RWPE2 (cell line): Measurements from ENCODE around the gene NDST4.

ENCODE experiments used
- ATAC-seq: fragments of 200-7000 bp; cut with Tn5 transposase; 3 replicates; pipeline ENCODE4 v1.9.1; 2021; ENCODE audit warnings: low read depth
- DNase-seq: peaks from one replicate; pipeline ENCODE4 v3.0.0-alpha.2; 2020; ENCODE audit warnings: low spot score
- H3K27ac ChIP-seq: fragments of 450-650 bp; 2 replicates; pipeline ENCODE4 v1.5.1; 2017; ENCODE audit warnings: mild to moderate bottlenecking; ENCODE audit not compliant: poor library complexity, severe bottlenecking
- H3K27me3 ChIP-seq: fragments of 250-450 bp; sonication (Bioruptor Pico); 2 replicates; pipeline ENCODE4 v1.5.1; 2021; ENCODE audit warnings: mild to moderate bottlenecking, moderate library complexity; ENCODE audit not compliant: insufficient read depth, poor library complexity, severe bottlenecking
- H3K36me3 ChIP-seq: fragments of 250-450 bp; sonication (Bioruptor Pico); 2 replicates; pipeline ENCODE4 v1.5.1; 2020; ENCODE audit warnings: low read depth, mild to moderate bottlenecking, moderate library complexity
- H3K4me1 ChIP-seq: fragments of 250-450 bp; sonication (Bioruptor Pico); 2 replicates; pipeline ENCODE4 v1.5.1; 2021; ENCODE audit warnings: mild to moderate bottlenecking, moderate library complexity; ENCODE audit not compliant: insufficient read depth, poor library complexity, severe bottlenecking
- H3K4me3 ChIP-seq: fragments of 250-450 bp; sonication (Bioruptor Pico); 2 replicates; pipeline ENCODE4 v1.5.1; 2021; ENCODE audit warnings: mild to moderate bottlenecking, moderate library complexity; ENCODE audit not compliant: severe bottlenecking
- H3K9me3 ChIP-seq: fragments of 250-450 bp; sonication (Bioruptor Pico); 2 replicates; pipeline ENCODE4 v1.5.1; 2021; ENCODE audit warnings: mild to moderate bottlenecking, moderate library complexity; ENCODE audit not compliant: severe bottlenecking
- CTCF ChIP-seq: fragments of 450-650 bp; IDR thresholded peaks from one replicate; pipeline ENCODE4 v1.5.1; 2017; ENCODE audit warnings: mild to moderate bottlenecking, moderate library complexity; ENCODE audit not compliant: poor library complexity, severe bottlenecking

Gene NDST4

DNA sequence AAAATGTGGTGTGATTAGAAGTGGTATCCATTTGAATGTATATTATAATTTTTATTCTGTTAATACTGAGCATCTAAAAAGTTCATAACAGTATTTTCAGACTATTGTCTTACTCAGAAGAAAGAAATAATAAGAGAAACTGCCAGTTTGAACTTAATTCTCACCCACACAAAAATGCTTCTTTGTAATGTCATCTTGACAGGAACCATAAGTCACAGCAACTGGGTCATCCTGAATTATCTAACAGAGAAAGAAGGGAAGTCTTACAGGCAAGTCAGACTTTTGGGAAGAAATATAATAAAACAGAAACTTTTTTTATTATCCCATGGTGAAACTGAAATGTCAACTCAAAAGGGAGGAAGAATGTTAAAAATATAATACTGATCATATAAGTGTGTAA lies 83.1 kb downstream of the NDST4 start:
- H3K27me3 ChIP-seq = peaks cover 4% of the 10 kb centered on the region
- DNase-seq = no peak
- no peaks in the 10 kb centered on the region for H3K36me3 ChIP-seq
- H3K4me1 ChIP-seq = no peaks in the 10 kb centered on the region
- H3K9me3 ChIP-seq = no peaks in the 10 kb centered on the region
- no peak overlapping the region for H3K27ac ChIP-seq
- TF ChIP-seq CTCF = no peak
- H3K4me3 ChIP-seq = no peak overlapping the region
- no peak for ATAC-seq

DNA sequence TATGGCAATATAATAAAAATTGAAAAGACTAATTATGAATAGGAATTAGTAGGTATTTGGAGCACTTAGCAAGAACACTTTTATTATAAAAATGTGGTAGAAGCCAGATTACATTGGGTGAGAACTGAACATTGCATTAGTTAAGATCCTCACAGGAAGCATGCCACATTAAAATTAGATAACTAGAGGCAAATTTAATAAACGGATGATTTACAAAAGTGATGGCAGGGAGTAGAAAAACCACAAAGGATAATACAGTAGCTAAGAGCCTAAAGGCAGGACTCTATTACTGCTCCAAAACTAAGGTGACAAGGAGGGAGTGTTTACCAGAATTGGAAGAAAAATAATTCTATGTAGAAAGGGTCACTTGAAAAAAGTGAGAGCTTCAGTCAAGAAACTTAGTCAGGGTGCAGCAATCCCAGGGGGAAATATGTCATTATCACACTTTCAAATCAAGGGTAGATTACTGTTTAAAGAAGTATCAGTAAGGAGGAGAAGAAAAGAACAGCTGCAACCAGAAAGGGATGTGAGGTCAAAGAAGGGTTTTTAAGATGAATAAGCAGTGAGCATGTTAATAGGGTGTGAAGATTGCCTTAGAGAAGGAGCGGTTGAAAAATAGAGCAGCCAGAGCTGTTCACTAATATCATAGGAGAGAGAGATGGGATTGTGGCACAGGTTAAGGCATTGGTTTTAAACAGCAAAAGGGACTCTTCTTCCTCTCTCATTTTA lies 84.6 kb downstream of the NDST4 start:
- H3K27me3 ChIP-seq = peaks cover 4% of the 10 kb centered on the region
- TF ChIP-seq CTCF = no peak
- DNase-seq (no peak), ATAC-seq (no peak)
- H3K9me3 ChIP-seq = no peaks in the 10 kb centered on the region
- H3K4me1 ChIP-seq = no peaks in the 10 kb centered on the region
- no peak overlapping the region for H3K27ac ChIP-seq
- H3K4me3 ChIP-seq = no peak overlapping the region
- no peaks in the 10 kb centered on the region for H3K36me3 ChIP-seq

DNA sequence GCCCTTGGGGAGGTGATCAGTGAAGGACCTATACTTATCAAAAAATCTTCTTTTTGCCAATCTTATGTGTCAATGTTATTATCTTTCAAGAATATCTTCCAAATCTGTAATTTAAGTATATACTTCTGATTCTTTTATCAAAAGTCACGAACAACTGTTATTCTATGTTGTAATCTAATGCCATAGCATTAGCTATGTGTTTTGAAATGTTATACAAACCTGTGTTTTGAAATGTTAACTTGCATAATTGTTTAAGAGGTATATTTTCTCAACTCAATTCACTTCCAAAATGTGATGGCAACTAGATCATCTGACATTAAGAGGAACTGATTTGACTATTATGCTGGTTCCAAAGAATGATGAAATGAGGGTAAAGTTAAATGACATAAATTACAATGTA lies 113.5 kb downstream of the NDST4 start:
- no peaks in the 10 kb centered on the region for H3K4me1 ChIP-seq
- H3K9me3 ChIP-seq = no peaks in the 10 kb centered on the region
- no peak overlapping the region for H3K27ac ChIP-seq
- H3K36me3 ChIP-seq = no peaks in the 10 kb centered on the region
- no peak for DNase-seq
- H3K4me3 ChIP-seq = no peak overlapping the region
- TF ChIP-seq CTCF = no peak
- ATAC-seq = no peak
- H3K27me3 ChIP-seq = no peaks in the 10 kb centered on the region

DNA sequence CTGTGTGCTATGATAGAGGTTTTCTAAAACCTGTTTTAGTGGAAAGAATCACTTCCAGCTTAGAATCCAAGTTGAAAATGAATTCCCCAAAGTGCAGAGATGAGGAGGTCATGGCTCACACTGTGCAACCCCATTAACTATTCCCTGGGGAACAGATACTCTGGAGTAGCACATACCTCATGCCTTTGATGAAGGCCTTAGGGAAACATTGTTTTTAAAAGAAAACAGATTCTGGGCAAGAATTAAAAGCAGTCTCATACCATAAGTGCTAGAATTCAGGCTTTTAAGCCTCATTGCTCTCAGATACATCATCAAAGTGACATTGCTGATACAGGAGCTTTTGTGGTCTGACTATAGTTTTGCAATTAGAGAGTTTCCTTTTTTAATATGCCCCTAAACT lies 115.1 kb downstream of the NDST4 start:
- no peak overlapping the region for H3K27ac ChIP-seq
- no peaks in the 10 kb centered on the region for H3K4me1 ChIP-seq
- no peak for TF ChIP-seq CTCF
- no peak for ATAC-seq
- H3K36me3 ChIP-seq = no peaks in the 10 kb centered on the region
- no peak for DNase-seq
- H3K9me3 ChIP-seq = no peaks in the 10 kb centered on the region
- H3K27me3 ChIP-seq = no peaks in the 10 kb centered on the region
- no peak overlapping the region for H3K4me3 ChIP-seq

DNA sequence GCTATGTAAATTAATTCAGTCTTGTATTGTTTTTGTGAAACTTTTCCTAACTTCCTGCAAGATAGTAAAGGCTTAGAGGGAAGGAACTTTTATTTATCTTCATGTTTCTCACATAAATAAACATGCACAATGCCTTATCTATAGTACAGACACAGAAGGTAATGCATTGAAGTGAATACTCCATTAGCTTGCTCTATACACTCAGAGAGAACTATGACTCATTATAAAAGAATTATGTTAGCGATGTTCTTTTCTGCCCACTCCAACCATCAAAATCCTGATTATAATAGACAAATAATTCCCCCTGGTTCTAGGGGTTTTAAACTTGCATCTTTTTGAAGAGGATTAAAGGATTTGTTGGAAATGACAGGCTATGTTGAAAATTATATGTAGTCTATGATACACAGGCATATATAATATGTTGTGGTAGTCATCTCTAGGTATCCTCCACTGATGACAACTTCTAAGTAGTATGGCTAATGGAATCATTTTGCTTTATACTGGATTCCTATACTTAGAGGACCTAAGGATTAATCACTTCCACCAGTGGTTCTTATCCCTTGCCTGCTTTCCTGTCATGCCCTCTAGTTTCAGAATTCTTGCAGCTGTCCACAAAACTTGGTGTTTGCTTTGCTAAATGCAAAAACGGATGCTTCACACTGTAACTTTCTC lies 115.7 kb downstream of the NDST4 start:
- no peaks in the 10 kb centered on the region for H3K27me3 ChIP-seq
- H3K4me1 ChIP-seq = no peaks in the 10 kb centered on the region
- H3K4me3 ChIP-seq = no peak overlapping the region
- H3K9me3 ChIP-seq = no peaks in the 10 kb centered on the region
- no peak for DNase-seq
- no peak for TF ChIP-seq CTCF
- no peaks in the 10 kb centered on the region for H3K36me3 ChIP-seq
- ATAC-seq = peak; percentile 59; the same call in 2 of the 3 replicates
- H3K27ac ChIP-seq = no peak overlapping the region
